GM12878 (cell line): Measurements from ENCODE around the gene PTCD3. TPM values are rescaled to one million over a fixed set of nuclear protein-coding genes. Genes with fewer than 3 reads are reported as not detected.
A peak's percentile ranks its signal among the peaks of the same experiment; 100 is the strongest.

Experiments used
- ATAC-seq: fragments of 200-7000 bp; cut with Tn5 transposase; 3 replicates; pipeline ENCODE4 v1.9.1; 2020; ENCODE audit warnings: mild to moderate bottlenecking, moderate library complexity
- BruUV-seq: library from RNA; stranded (reverse); fragments of 400-500 nt; replicated peaks from 2 replicates; lab custom pipeline; 2021; lab: Mats Ljungman, UMichigan
- CTCF ChIA-PET: fragments of 300-600 bp; sonication (Branson Sonifier 250); formaldehyde crosslinking; extraction: SDS; loops from one replicate; lab custom pipeline; 2021; ENCODE audit warnings: inconsistent platforms; lab: Yijun Ruan, JAX
- POLR2A ChIA-PET: fragments of 350-600 bp; formaldehyde crosslinking; extraction: SDS; loops from one replicate; lab custom pipeline; 2021; ENCODE audit warnings: inconsistent platforms; lab: Charles Lee
- RAD21 ChIA-PET: fragments of 300-600 bp; sonication (Branson Sonifier 250); formaldehyde crosslinking; loops from one replicate; lab custom pipeline; 2023; ENCODE audit warnings: antibody characterized with exemption; ENCODE audit not compliant: unreplicated experiment; lab: Charles Lee
- SMC1A ChIA-PET: fragments of 300-600 bp; sonication (Branson Sonifier 250); formaldehyde crosslinking; loops from one replicate; lab custom pipeline; 2023; ENCODE audit not compliant: unreplicated experiment, uncharacterized antibody; lab: Charles Lee
- DNase-seq: peaks from one replicate; pipeline ENCODE4 v3.0.0-alpha.2; 2011; ENCODE audit warnings: low read depth, low spot score
- FAIRE-seq: peaks from 3 replicates; lab custom pipeline; 2011; peaks lifted over from hg19 to GRCh38; lab: Jason Lieb, UNC
- H2AFZ ChIP-seq: 2 replicates; pipeline ENCODE4 v1.6.0; 2011; ENCODE audit warnings: low read depth, low read length, control low read depth; ENCODE audit not compliant: control insufficient read depth
- H3K27ac ChIP-seq: 2 replicates; pipeline ENCODE4 v1.5.1; 2011; ENCODE audit warnings: control low read depth; ENCODE audit not compliant: control insufficient read depth, insufficient read depth
- H3K27me3 ChIP-seq, 2 experiments: replicated peaks in 1 of 2; 2 replicates each; pipeline versions ENCODE4 v1.6.0 to v1.6.1; 2011; ENCODE audit warnings: low read length in 1 of 2; ENCODE audit not compliant: control insufficient read depth in 2 of 2, insufficient read depth in 2 of 2
- H3K36me3 ChIP-seq, 2 experiments: 2 replicates each; pipeline ENCODE4 v1.5.1; 2011; ENCODE audit warnings: low read length in 1 of 2; ENCODE audit not compliant: control insufficient read depth in 2 of 2, insufficient read depth in 2 of 2
- H3K4me1 ChIP-seq: 2 replicates; pipeline ENCODE4 v1.6.1; 2011; ENCODE audit warnings: mild to moderate bottlenecking, low read length, moderate library complexity, mixed read lengths; ENCODE audit not compliant: control insufficient read depth, insufficient read depth
- H3K4me2 ChIP-seq: 2 replicates; pipeline ENCODE4 v1.6.0; 2011; ENCODE audit warnings: control low read depth; ENCODE audit not compliant: control insufficient read depth, insufficient read depth
- H3K4me3 ChIP-seq: fragments of 200-600 bp; sonication (generic); 2 replicates; pipeline ENCODE4 v1.5.1; 2016
- H3K79me2 ChIP-seq: 2 replicates; pipeline ENCODE4 v1.6.0; 2011; ENCODE audit warnings: low read length; ENCODE audit not compliant: control insufficient read depth, insufficient read depth
- H3K9ac ChIP-seq: 2 replicates; pipeline ENCODE4 v1.8.0; 2011; ENCODE audit warnings: low read length, control low read depth, mixed read lengths; ENCODE audit not compliant: control insufficient read depth, insufficient read depth
- H3K9me3 ChIP-seq: replicated peaks from 3 replicates; pipeline ENCODE4 v1.5.1; 2011; ENCODE audit warnings: mild to moderate bottlenecking, low read length; ENCODE audit not compliant: control insufficient read depth, insufficient read depth
- H4K20me1 ChIP-seq: 2 replicates; pipeline ENCODE4 v1.6.0; 2011; ENCODE audit not compliant: control insufficient read depth, insufficient read depth
- MEF2A ChIP-seq: IDR thresholded peaks from 2 replicates; pipeline ENCODE4 v1.6.1; 2011; ENCODE audit warnings: low read depth, mild to moderate bottlenecking, low read length, moderate library complexity; ENCODE audit not compliant: insufficient read depth
- RELA ChIP-seq: fragments of 450-650 bp; IDR thresholded peaks from 2 replicates; pipeline ENCODE4 v1.8.0; 2014; ENCODE audit warnings: borderline replicate concordance; ENCODE audit not compliant: partially characterized antibody
- whole genome bisulfite sequencing: methylation state at CpG from one replicate; pipeline ENCODE4 v1.1.6; 2016; ENCODE audit warnings: low lambda C conversion rate; ENCODE audit not compliant: insufficient replicate concordance, insufficient coverage; ENCODE audit errors: missing lambda C conversion rate; 5-methylcytosine and 5-hydroxymethylcytosine counted together
- in situ Hi-C: fragments of 300-500 bp; cut with MboI; formaldehyde crosslinking; loops from 9 replicates; pipeline ENCODE4 v1.14.3; 2018; ENCODE audit warnings: mixed read lengths
- intact Hi-C: fragments of 100-400 bp; cut with micrococcal nuclease; formaldehyde crosslinking; loops from one replicate; pipeline ENCODE4 v1.14.2; 2022; ENCODE audit not compliant: unreplicated experiment
- polyA plus RNA-seq, 11 experiments: library from polyadenylated mRNA; depleted of rRNA in 4 of 11; unstranded in 6 of 11; stranded (reverse) in 5 of 11; fragments of >200 nt; fragmentation: Nextera tagmentation in 4 of 11; fragmentation: Illumina TruSeq in 1 of 11; extraction: Ambion mirVana in 4 of 11; extraction: Trizol in 1 of 11; gene quantifications; 1 replicate in 1 of 11; 2 replicates in 10 of 11; pipeline versions ENCODE4 v1.2.1 to v1.2.3, GENCODE V29; 2011 to 2016; ENCODE audit warnings: inconsistent platforms in 2 of 11, missing spikeins in 2 of 11, low read depth in 1 of 11
- total RNA-seq, 4 experiments: library from RNA; depleted of rRNA in 3 of 4; stranded (reverse); fragments of >200 nt in 3 of 4; fragmentation: Illumina TruSeq in 1 of 4; extraction: Trizol in 1 of 4; gene quantifications; 2 replicates each; pipeline versions ENCODE4 v1.2.1 to v1.2.3, GENCODE V29; 2013 to 2021
- TF ChIP-seq, protein P1 (sequence below): IDR thresholded peaks from 2 replicates; pipeline ENCODE4 v1.6.1; 2012; ENCODE audit warnings: mild to moderate bottlenecking, low read depth, low read length

The PTCD3 gene
- total and polyA plus RNA-seq, 10 of the 15 experiments (the other 5 are each of a cell fraction or from before 2014, with no cell fraction given): 44.7 to 177 (median 127) TPM

DNA sequence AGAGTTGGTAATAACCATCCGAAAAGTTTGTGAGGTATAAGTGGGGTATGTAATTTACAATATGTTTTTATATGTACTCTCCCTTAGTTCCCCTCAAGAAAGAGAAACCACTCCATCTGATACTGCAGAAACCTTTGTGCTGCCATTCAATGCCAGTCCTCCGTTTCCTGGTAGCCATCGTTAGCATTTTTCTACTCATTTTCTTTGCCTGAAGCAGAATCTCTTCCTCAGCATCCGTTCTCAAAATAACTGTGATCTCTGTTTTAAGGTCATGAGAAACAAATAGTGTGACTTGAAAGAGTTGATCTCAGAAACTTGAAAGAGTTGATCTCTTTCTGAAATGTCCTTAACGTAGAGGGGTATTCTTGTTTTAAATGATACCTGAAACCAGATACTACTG is 996 bp downstream of the PTCD3 start:
- POLR2A ChIA-PET: interaction anchor here (0.5 to 1.9 kb wide), 4 partner anchors 10 to 539 kb away, joined by 5 to 8 read pairs (median 5); no protein-coding TSS in a partner anchor
- 0 out of 3 replicates have a peak, but pooled peaks have one; percentile 2 for ATAC-seq
- SMC1A ChIA-PET: interaction anchor here (0.6 to 3.2 kb wide), 5 partner anchors 23 to 358 kb away, joined by 3 to 12 read pairs (median 5); no protein-coding TSS in a partner anchor
- CTCF ChIA-PET: interaction anchor here (1.0 to 3.9 kb wide), 6 partner anchors 13 to 280 kb away, joined by 3 to 23 read pairs (median 6); partner anchors contain the start of gene IMMT
- intact Hi-C loops: no loop called here
- H3K36me3 ChIP-seq: peaks cover 4 to 13% of the 10 kb centered on the region in 2 experiments; a peak in 3 of 4 replicates
- no peaks in the 10 kb centered on the region for H3K4me1 ChIP-seq
- H3K9ac ChIP-seq: peak overlapping the region; percentile 93
- H2AFZ ChIP-seq: no peak overlapping the region
- H3K9me3 ChIP-seq: peaks cover 2% of the 10 kb centered on the region; the same call in 2 of the 3 replicates
- H3K27me3 ChIP-seq: no peaks in the 10 kb centered on the region
- no peak for FAIRE-seq
- WGBS: 1% methylated on average over 5 of the region's 5 CpGs
- no peak for DNase-seq
- RAD21 ChIA-PET: interaction anchor here (1.0 to 2.1 kb wide), 3 partner anchors 23 to 280 kb away, joined by 3 to 16 read pairs (median 11); no protein-coding TSS in a partner anchor
- H3K4me2 ChIP-seq: peak overlapping the region; percentile 63
- H4K20me1 ChIP-seq: no peaks in the 10 kb centered on the region
- in situ Hi-C loops: no loop called here
- TF ChIP-seq MEF2A (0 out of 2 replicates have a peak, but pooled peaks have one; percentile 10), RELA (no peak)
- TF ChIP-seq, protein P1, sequence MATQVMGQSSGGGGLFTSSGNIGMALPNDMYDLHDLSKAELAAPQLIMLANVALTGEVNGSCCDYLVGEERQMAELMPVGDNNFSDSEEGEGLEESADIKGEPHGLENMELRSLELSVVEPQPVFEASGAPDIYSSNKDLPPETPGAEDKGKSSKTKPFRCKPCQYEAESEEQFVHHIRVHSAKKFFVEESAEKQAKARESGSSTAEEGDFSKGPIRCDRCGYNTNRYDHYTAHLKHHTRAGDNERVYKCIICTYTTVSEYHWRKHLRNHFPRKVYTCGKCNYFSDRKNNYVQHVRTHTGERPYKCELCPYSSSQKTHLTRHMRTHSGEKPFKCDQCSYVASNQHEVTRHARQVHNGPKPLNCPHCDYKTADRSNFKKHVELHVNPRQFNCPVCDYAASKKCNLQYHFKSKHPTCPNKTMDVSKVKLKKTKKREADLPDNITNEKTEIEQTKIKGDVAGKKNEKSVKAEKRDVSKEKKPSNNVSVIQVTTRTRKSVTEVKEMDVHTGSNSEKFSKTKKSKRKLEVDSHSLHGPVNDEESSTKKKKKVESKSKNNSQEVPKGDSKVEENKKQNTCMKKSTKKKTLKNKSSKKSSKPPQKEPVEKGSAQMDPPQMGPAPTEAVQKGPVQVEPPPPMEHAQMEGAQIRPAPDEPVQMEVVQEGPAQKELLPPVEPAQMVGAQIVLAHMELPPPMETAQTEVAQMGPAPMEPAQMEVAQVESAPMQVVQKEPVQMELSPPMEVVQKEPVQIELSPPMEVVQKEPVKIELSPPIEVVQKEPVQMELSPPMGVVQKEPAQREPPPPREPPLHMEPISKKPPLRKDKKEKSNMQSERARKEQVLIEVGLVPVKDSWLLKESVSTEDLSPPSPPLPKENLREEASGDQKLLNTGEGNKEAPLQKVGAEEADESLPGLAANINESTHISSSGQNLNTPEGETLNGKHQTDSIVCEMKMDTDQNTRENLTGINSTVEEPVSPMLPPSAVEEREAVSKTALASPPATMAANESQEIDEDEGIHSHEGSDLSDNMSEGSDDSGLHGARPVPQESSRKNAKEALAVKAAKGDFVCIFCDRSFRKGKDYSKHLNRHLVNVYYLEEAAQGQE: no peak
- H3K4me3 ChIP-seq: peak overlapping the region; percentile 88
- H3K79me2 ChIP-seq: peaks cover 71% of the 10 kb centered on the region
- no TSS peak for BruUV-seq
- peak overlapping the region; percentile 91 for H3K27ac ChIP-seq
